A549 (cell line): ENCODE data around the gene CIAPIN1. TPM values are rescaled to one million over a fixed set of nuclear protein-coding genes. Genes with fewer than 3 reads are reported as not detected.
A peak's percentile ranks its signal among the peaks of the same experiment; 100 is the strongest.

Experiments
- ATAC-seq, 2 experiments: fragments of 200-7000 bp in 1 of 2; fragments of >200 bp in 1 of 2; cut with Nextera tagmentation in 1 of 2; cut with Tn5 transposase in 1 of 2; 3 replicates each; pipeline versions ENCODE4 v1.8.0 to v1.9.1; 2018 to 2020; ENCODE audit warnings: mild to moderate bottlenecking in 1 of 2, moderate library complexity in 1 of 2
- CTCF ChIA-PET: fragments of 300-600 bp; sonication (Branson Sonifier 250); formaldehyde crosslinking; extraction: SDS; loops from one replicate; lab custom pipeline; 2021; ENCODE audit warnings: antibody characterized with exemption, inconsistent platforms; lab: Yijun Ruan, JAX
- POLR2A ChIA-PET: fragments of 350-600 bp; formaldehyde crosslinking; extraction: SDS; loops from one replicate; lab custom pipeline; 2021; ENCODE audit warnings: antibody characterized with exemption, inconsistent platforms; lab: Yijun Ruan, JAX
- DNase-seq, 2 experiments: peaks; one replicate each; pipeline versions ENCODE4 v3.0.0 to v3.0.0-alpha.2; 2011 to 2016; ENCODE audit warnings: low read depth in 1 of 2, low spot score in 1 of 2
- FAIRE-seq: peaks from 2 replicates; lab custom pipeline; 2011; peaks lifted over from hg19 to GRCh38; lab: Jason Lieb, UNC
- H3K27ac ChIP-seq, 2 experiments: fragments of >200 bp; sonication (Bioruptor Twin); formaldehyde crosslinking; 3 replicates each; pipeline ENCODE4 v1.5.1; 2016 to 2017
- H3K4me1 ChIP-seq: fragments of >200 bp; sonication (Bioruptor Twin); formaldehyde crosslinking; 3 replicates; pipeline ENCODE4 v1.6.1; 2016
- H3K4me2 ChIP-seq: fragments of >200 bp; sonication (Bioruptor Twin); formaldehyde crosslinking; 3 replicates; pipeline ENCODE4 v1.6.1; 2016
- H3K4me3 ChIP-seq: fragments of >200 bp; sonication (Bioruptor Twin); formaldehyde crosslinking; 3 replicates; pipeline ENCODE4 v1.5.1; 2016
- H3K9me3 ChIP-seq: fragments of >200 bp; sonication (Bioruptor Twin); formaldehyde crosslinking; 3 replicates; pipeline ENCODE4 v1.6.1; 2016
- CEBPB ChIP-seq, 2 experiments: fragments of >200 bp in 1 of 2; sonication (Bioruptor Twin) in 1 of 2; formaldehyde crosslinking in 1 of 2; IDR thresholded peaks; 2 replicates each; pipeline ENCODE4 v1.6.1; 2012 to 2016
- CHD2 ChIP-seq: fragments of 150-350 bp; IDR thresholded peaks from 2 replicates; pipeline ENCODE4 v1.6.1; 2014; ENCODE audit warnings: low read length; ENCODE audit not compliant: partially characterized antibody
- EHF ChIP-seq: fragments of 250-450 bp; sonication (Bioruptor Pico); IDR thresholded peaks from 2 replicates; pipeline ENCODE4 v1.5.0; 2020; ENCODE audit warnings: mild to moderate bottlenecking
- EP300 ChIP-seq, 2 experiments: fragments of >200 bp; sonication (Bioruptor Twin); formaldehyde crosslinking; IDR thresholded peaks; 2 replicates in 1 of 2; 3 replicates in 1 of 2; pipeline ENCODE4 v1.6.1; 2016 to 2017
- GATA3 ChIP-seq: IDR thresholded peaks from 2 replicates; pipeline ENCODE4 v1.6.1; 2012; ENCODE audit warnings: borderline replicate concordance
- HEYL ChIP-seq: fragments of 250-450 bp; sonication (Bioruptor Pico); IDR thresholded peaks from 2 replicates; pipeline ENCODE4 v1.8.0; 2021; ENCODE audit warnings: mild to moderate bottlenecking, moderate library complexity
- HOXA7 ChIP-seq: fragments of 250-450 bp; sonication (Bioruptor Pico); IDR thresholded peaks from 2 replicates; pipeline ENCODE4 v1.5.0; 2020; ENCODE audit warnings: mild to moderate bottlenecking, moderate library complexity
- HOXB13 ChIP-seq: fragments of 250-450 bp; sonication (Bioruptor Pico); IDR thresholded peaks from 2 replicates; pipeline ENCODE4 v1.5.0; 2020; ENCODE audit warnings: low read depth, mild to moderate bottlenecking, moderate library complexity
- JUN ChIP-seq, 2 experiments: fragments of >200 bp; sonication (Bioruptor Twin); formaldehyde crosslinking; IDR thresholded peaks; 2 replicates in 1 of 2; 3 replicates in 1 of 2; pipeline ENCODE4 v1.6.1; 2016 to 2017
- MAFK ChIP-seq: fragments of 450-650 bp; IDR thresholded peaks from 2 replicates; pipeline ENCODE4 v1.6.1; 2014; ENCODE audit not compliant: partially characterized antibody
- MYC ChIP-seq: IDR thresholded peaks from 2 replicates; pipeline ENCODE4 v1.6.1; 2012; ENCODE audit warnings: mild to moderate bottlenecking, inconsistent platforms, low read length, improper control_type of control experiment, borderline replicate concordance
- NFE2L2 ChIP-seq: fragments of 150-350 bp; conservative IDR thresholded peaks from 2 replicates; pipeline ENCODE4 v1.6.1; 2014; ENCODE audit warnings: low read length
- NPAS2 ChIP-seq: fragments of 250-450 bp; sonication (Bioruptor Pico); IDR thresholded peaks from 2 replicates; pipeline ENCODE4 v1.8.0; 2022; ENCODE audit warnings: mild to moderate bottlenecking, moderate library complexity, borderline replicate concordance
- PHF8 ChIP-seq: fragments of 200-600 bp; sonication (generic); IDR thresholded peaks from 2 replicates; pipeline ENCODE4 v1.6.1; 2016; ENCODE audit warnings: low read depth, mild to moderate bottlenecking, antibody characterized with exemption, moderate library complexity, borderline replicate concordance
- RARB ChIP-seq: fragments of 250-450 bp; sonication (Bioruptor Pico); IDR thresholded peaks from 2 replicates; pipeline ENCODE4 v1.8.0; 2021; ENCODE audit warnings: mild to moderate bottlenecking, moderate library complexity
- RCOR1 ChIP-seq: fragments of 150-350 bp; IDR thresholded peaks from 2 replicates; pipeline ENCODE4 v1.6.1; 2014; ENCODE audit warnings: antibody characterized with exemption, low read length, low read depth
- SMC3 ChIP-seq: fragments of >200 bp; sonication (Bioruptor Twin); formaldehyde crosslinking; IDR thresholded peaks from 3 replicates; pipeline ENCODE4 v1.6.1; 2018; ENCODE audit warnings: inconsistent platforms
- TFCP2L1 ChIP-seq: fragments of 250-450 bp; sonication (Bioruptor Pico); IDR thresholded peaks from 2 replicates; pipeline ENCODE4 v1.5.0; 2021; ENCODE audit warnings: mild to moderate bottlenecking
- ZNF302 ChIP-seq: fragments of 250-450 bp; sonication (Bioruptor Pico); IDR thresholded peaks from 2 replicates; pipeline ENCODE4 v1.9.0; 2021; ENCODE audit warnings: inconsistent platforms, mild to moderate bottlenecking, moderate library complexity
- WGBS: methylation state at CpG from one replicate; pipeline ENCODE4 v1.1.6; 2017; ENCODE audit errors: missing lambda C conversion rate; 5-methylcytosine and 5-hydroxymethylcytosine counted together
- polyA plus RNA-seq, 4 experiments: library from polyadenylated mRNA; depleted of rRNA in 3 of 4; stranded (reverse); fragments of >200 nt; fragmentation: RNase III in 1 of 4; extraction: RNeasy Plus Mini Kit Qiagen cat#74134 plus additional on column Dnase treatment in 1 of 4; gene quantifications; 2 replicates in 3 of 4; 3 replicates in 1 of 4; pipeline ENCODE4 v1.2.3, GENCODE V29; 2011 to 2017
- TF ChIP-seq, protein P1 (sequence below): fragments of >200 bp; sonication (Bioruptor Twin); formaldehyde crosslinking; IDR thresholded peaks from 3 replicates; pipeline ENCODE4 v1.6.1; 2016
- TF ChIP-seq, protein P2 (sequence below): fragments of >200 bp; sonication (Bioruptor Twin); formaldehyde crosslinking; IDR thresholded peaks from 2 replicates; pipeline ENCODE4 v1.6.1; 2016
- TF ChIP-seq, protein P3 (sequence below): fragments of 450-650 bp; IDR thresholded peaks from 2 replicates; pipeline ENCODE4 v1.6.1; 2014; ENCODE audit warnings: antibody characterized with exemption
- TF ChIP-seq, protein P4 (sequence below): fragments of 150-350 bp; IDR thresholded peaks from 2 replicates; pipeline ENCODE4 v1.6.1; 2014; ENCODE audit warnings: low read depth, mild to moderate bottlenecking, low read length
- TF ChIP-seq, protein P5 (sequence below): fragments of 200-600 bp; sonication (generic); IDR thresholded peaks from 2 replicates; pipeline ENCODE4 v1.6.1; 2016; ENCODE audit warnings: antibody characterized with exemption, mild to moderate bottlenecking, moderate library complexity

CIAPIN1 gene
- polyA plus RNA-seq, 2 of the 4 experiments (the other 2 are of a cell fraction), result 71.5 to 101 TPM

DNA sequence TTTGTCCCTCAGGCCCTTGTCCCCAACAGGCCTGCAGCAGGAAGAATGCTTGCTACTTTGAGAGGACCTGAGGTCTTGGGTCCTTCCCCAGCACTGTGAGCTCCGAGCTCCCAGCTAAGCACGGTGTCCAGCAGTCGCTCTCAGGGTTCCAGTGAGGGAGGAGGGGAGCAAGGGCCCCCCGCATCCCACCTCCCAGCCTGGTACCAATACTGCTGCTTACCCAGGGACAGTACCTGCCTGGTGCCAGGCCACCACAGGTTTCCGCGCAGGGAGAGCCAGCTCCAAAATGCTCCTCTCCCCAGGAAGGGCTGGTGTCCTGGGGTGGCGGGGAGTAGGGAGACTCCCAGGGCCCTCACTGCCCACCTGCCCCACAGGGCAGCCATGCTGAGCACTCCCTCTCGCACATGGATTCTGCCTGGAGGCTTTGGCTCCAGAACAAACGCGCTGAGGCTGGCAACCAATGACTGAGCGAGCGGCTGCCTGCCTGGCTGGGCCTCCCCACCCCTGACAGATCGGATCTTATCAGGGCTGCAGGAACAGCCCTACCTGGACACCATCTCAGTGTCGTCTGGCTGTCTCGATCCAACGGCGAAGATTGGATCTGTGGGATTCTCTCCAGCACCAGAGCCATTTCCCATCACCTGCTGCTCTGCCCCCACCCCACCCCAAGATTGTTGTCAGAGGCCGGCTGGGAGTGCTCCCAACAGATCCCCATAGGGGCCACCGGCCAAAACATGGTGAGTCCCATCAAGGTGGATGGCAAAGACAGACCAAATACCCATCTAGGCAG lies 36.7 kb upstream of the CIAPIN1 start:
- peaks cover 67% of the 10 kb centered on the region for H3K4me1 ChIP-seq
- no peak for ATAC-seq
- ChIA-PET POLR2A (interaction anchor here (1.8 kb wide), 1 partner anchor 22 kb away, joined by 6 read pairs; the partner anchor contains the start of gene POLR2C), CTCF (interaction anchor here (0.6 to 8.9 kb wide), 9 partner anchors 8 to 266 kb away, joined by 3 to 70 read pairs (median 3); partner anchors contain the start of gene POLR2C)
- WGBS, result 90% methylated on average over 19 of the region's 19 CpGs
- no peak for TF ChIP-seq CHD2
- TF ChIP-seq NPAS2 (CRISPR knock-in tag), result no peak
- TF ChIP-seq, protein P1, sequence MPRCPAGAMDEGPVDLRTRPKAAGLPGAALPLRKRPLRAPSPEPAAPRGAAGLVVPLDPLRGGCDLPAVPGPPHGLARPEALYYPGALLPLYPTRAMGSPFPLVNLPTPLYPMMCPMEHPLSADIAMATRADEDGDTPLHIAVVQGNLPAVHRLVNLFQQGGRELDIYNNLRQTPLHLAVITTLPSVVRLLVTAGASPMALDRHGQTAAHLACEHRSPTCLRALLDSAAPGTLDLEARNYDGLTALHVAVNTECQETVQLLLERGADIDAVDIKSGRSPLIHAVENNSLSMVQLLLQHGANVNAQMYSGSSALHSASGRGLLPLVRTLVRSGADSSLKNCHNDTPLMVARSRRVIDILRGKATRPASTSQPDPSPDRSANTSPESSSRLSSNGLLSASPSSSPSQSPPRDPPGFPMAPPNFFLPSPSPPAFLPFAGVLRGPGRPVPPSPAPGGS, result no peak
- no peak for TF ChIP-seq RARB
- no peak for TF ChIP-seq EP300 (IDR thresholded peaks at IDR 0.05)
- TF ChIP-seq JUN (IDR thresholded peaks at IDR 0.05), result no peak
- TF ChIP-seq HOXB13 (CRISPR knock-in tag), result no peak
- no peak for TF ChIP-seq GATA3
- TF ChIP-seq TFCP2L1 (CRISPR knock-in tag), result no peak
- no peak for TF ChIP-seq HEYL (CRISPR knock-in tag)
- TF ChIP-seq PHF8, result no peak
- TF ChIP-seq, protein P2, sequence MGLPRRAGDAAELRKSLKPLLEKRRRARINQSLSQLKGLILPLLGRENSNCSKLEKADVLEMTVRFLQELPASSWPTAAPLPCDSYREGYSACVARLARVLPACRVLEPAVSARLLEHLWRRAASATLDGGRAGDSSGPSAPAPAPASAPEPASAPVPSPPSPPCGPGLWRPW, result no peak
- TF ChIP-seq EHF (CRISPR knock-in tag), result no peak
- no peak for TF ChIP-seq SMC3
- TF ChIP-seq ZNF302 (CRISPR knock-in tag), result no peak
- TF ChIP-seq CEBPB (IDR thresholded peaks at IDR 0.05), result no peak
- H3K4me3 ChIP-seq, result no peak overlapping the region
- H3K9me3 ChIP-seq, result no peaks in the 10 kb centered on the region
- peak overlapping the region; percentile 100 for H3K4me2 ChIP-seq
- peak overlapping the region in 1 of 2 experiments; percentile 66; a peak in 2 of 6 replicates for H3K27ac ChIP-seq
- FAIRE-seq, result no peak
- DNase-seq, result no peak

DNA sequence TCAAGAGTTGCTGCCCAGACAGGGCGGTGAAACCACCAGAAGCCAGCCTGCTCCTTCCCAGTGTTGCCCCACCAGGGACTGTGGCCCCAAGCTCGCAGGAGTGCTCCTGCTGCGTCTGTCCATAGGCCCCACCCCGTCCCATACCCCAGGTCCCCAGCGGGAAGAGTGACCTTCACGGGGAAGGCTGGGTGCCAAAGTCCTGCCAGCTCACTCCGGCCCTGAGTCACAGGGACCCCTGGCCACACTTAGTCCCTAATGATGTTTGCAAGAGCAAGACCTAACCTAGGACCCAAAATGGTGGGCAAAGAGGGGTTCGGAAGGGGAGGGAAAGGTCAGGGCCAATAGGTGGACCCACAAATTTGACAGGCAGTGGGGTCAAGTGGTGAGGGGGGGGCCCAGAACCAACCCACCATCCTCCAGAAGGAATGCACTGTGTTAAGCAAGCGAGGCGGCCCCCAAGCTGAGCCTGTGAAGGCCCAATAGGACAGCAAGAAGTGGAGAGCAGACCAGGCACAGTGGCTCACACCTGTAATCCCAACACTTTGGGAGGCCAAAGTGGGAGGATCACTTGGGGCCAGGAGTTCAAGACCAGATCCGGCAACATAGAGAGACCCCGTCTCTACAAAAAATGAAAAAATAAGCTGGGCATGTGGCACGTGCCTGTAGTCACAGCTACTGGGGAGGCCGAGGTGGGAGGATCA lies 35.8 kb upstream of the CIAPIN1 start:
- CTCF ChIA-PET, result interaction anchor here (0.6 to 8.9 kb wide), 7 partner anchors 7 to 267 kb away, joined by 3 to 70 read pairs (median 3); partner anchors contain the start of gene POLR2C
- no peak for FAIRE-seq

More for the DNA sequence above, 35.8 kb upstream of the CIAPIN1 start:
- Histone ChIP-seq H3K4me1 (peaks cover 77% of the 10 kb centered on the region), H3K9me3 (no peaks in the 10 kb centered on the region), H3K4me2 (peak overlapping the region; percentile 30; the same call in 1 of the 3 replicates), H3K27ac (peak overlapping the region in 1 of 2 experiments; percentile 66; a peak in 3 of 6 replicates), H3K4me3 (no peak overlapping the region)
- no peak for TF ChIP-seq RCOR1
- TF ChIP-seq NFE2L2, result no peak
- TF ChIP-seq, protein P3, sequence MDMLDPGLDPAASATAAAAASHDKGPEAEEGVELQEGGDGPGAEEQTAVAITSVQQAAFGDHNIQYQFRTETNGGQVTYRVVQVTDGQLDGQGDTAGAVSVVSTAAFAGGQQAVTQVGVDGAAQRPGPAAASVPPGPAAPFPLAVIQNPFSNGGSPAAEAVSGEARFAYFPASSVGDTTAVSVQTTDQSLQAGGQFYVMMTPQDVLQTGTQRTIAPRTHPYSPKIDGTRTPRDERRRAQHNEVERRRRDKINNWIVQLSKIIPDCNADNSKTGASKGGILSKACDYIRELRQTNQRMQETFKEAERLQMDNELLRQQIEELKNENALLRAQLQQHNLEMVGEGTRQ, result no peak
- TF ChIP-seq HOXA7 (CRISPR knock-in tag), result no peak
- no peak for TF ChIP-seq MYC
- TF ChIP-seq, protein P4, sequence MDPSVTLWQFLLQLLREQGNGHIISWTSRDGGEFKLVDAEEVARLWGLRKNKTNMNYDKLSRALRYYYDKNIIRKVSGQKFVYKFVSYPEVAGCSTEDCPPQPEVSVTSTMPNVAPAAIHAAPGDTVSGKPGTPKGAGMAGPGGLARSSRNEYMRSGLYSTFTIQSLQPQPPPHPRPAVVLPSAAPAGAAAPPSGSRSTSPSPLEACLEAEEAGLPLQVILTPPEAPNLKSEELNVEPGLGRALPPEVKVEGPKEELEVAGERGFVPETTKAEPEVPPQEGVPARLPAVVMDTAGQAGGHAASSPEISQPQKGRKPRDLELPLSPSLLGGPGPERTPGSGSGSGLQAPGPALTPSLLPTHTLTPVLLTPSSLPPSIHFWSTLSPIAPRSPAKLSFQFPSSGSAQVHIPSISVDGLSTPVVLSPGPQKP, result no peak
- TF ChIP-seq, protein P5, sequence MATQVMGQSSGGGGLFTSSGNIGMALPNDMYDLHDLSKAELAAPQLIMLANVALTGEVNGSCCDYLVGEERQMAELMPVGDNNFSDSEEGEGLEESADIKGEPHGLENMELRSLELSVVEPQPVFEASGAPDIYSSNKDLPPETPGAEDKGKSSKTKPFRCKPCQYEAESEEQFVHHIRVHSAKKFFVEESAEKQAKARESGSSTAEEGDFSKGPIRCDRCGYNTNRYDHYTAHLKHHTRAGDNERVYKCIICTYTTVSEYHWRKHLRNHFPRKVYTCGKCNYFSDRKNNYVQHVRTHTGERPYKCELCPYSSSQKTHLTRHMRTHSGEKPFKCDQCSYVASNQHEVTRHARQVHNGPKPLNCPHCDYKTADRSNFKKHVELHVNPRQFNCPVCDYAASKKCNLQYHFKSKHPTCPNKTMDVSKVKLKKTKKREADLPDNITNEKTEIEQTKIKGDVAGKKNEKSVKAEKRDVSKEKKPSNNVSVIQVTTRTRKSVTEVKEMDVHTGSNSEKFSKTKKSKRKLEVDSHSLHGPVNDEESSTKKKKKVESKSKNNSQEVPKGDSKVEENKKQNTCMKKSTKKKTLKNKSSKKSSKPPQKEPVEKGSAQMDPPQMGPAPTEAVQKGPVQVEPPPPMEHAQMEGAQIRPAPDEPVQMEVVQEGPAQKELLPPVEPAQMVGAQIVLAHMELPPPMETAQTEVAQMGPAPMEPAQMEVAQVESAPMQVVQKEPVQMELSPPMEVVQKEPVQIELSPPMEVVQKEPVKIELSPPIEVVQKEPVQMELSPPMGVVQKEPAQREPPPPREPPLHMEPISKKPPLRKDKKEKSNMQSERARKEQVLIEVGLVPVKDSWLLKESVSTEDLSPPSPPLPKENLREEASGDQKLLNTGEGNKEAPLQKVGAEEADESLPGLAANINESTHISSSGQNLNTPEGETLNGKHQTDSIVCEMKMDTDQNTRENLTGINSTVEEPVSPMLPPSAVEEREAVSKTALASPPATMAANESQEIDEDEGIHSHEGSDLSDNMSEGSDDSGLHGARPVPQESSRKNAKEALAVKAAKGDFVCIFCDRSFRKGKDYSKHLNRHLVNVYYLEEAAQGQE, result no peak
- TF ChIP-seq MAFK, result no peak
- DNase-seq, result no peak
- POLR2A ChIA-PET, result no interaction called here
- WGBS, result 74% methylated on average over 10 of the region's 14 CpGs
- ATAC-seq, result no peak
